ENCODE results near the gene BICD2.

DNA sequence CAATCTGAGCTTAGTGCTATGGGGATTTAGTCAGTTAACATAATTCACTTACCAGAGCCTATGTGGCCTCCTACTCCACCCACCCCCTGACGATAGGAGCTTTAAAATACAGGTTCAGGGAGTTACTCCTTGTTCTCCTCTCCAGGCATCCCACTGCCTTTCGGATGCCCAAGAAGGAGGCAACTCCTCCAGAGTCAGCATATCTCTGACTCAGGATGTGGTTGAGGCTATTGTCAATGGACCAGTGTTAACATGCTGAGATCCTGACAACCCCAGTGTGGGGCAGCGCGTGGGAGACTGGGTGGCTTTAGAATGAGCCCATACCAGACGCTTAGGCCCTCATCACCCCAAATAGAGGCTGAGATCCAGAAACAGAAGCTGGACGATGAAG is 27.4 kb downstream of the BICD2 start:
- TF ChIP-seq SP2 (IDR thresholded peaks at IDR 0.05; ENCODE audit: low read length) = no peak
- no peak for TF ChIP-seq GTF2F1 (IDR thresholded peaks at IDR 0.05; ENCODE audit: borderline replicate concordance, low read depth, low read length)
- TF ChIP-seq RAD21 (IDR thresholded peaks at IDR 0.05 in 1 of 2, conservative IDR thresholded peaks at IDR 0.05 in 1 of 2; ENCODE audit: low read depth in 2 of 2, low read length in 2 of 2) = no peak
- TF ChIP-seq TEAD4 (IDR thresholded peaks at IDR 0.05; ENCODE audit: low read depth, low read length) = no peak
- TF ChIP-seq, protein P1, sequence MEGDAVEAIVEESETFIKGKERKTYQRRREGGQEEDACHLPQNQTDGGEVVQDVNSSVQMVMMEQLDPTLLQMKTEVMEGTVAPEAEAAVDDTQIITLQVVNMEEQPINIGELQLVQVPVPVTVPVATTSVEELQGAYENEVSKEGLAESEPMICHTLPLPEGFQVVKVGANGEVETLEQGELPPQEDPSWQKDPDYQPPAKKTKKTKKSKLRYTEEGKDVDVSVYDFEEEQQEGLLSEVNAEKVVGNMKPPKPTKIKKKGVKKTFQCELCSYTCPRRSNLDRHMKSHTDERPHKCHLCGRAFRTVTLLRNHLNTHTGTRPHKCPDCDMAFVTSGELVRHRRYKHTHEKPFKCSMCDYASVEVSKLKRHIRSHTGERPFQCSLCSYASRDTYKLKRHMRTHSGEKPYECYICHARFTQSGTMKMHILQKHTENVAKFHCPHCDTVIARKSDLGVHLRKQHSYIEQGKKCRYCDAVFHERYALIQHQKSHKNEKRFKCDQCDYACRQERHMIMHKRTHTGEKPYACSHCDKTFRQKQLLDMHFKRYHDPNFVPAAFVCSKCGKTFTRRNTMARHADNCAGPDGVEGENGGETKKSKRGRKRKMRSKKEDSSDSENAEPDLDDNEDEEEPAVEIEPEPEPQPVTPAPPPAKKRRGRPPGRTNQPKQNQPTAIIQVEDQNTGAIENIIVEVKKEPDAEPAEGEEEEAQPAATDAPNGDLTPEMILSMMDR (IDR thresholded peaks at IDR 0.05; ENCODE audit: control extremely low read depth in 1 of 3, insufficient read depth in 1 of 3, low read depth in 1 of 3, low read length in 3 of 3) = no peak
- TF ChIP-seq SIN3A (conservative IDR thresholded peaks at IDR 0.05 in 1 of 2, IDR thresholded peaks at IDR 0.05 in 1 of 2; ENCODE audit: low read depth in 1 of 2, low read length in 2 of 2) = no peak
- no peak for TF ChIP-seq EZH2 (IDR thresholded peaks at IDR 0.05; ENCODE audit: low read depth, low read length, severe bottlenecking)
- TF ChIP-seq POLR2A (IDR thresholded peaks at IDR 0.05; ENCODE audit: control extremely low read depth in 1 of 2, low read depth in 2 of 2, low read length in 2 of 2) = no peak
- TF ChIP-seq CBX8 (IDR thresholded peaks at IDR 0.05; ENCODE audit: borderline replicate concordance, low read depth, low read length) = no peak
- no peak for TF ChIP-seq TAF1 (IDR thresholded peaks at IDR 0.05; ENCODE audit: low read depth, low read length)
- TF ChIP-seq GABPA (IDR thresholded peaks at IDR 0.05; ENCODE audit: borderline replicate concordance, insufficient read depth, low read length) = no peak
- TF ChIP-seq EP300 (IDR thresholded peaks at IDR 0.05; ENCODE audit: borderline replicate concordance in 1 of 2, low read depth in 2 of 2, low read length in 2 of 2) = no peak
- TF ChIP-seq, protein P2, sequence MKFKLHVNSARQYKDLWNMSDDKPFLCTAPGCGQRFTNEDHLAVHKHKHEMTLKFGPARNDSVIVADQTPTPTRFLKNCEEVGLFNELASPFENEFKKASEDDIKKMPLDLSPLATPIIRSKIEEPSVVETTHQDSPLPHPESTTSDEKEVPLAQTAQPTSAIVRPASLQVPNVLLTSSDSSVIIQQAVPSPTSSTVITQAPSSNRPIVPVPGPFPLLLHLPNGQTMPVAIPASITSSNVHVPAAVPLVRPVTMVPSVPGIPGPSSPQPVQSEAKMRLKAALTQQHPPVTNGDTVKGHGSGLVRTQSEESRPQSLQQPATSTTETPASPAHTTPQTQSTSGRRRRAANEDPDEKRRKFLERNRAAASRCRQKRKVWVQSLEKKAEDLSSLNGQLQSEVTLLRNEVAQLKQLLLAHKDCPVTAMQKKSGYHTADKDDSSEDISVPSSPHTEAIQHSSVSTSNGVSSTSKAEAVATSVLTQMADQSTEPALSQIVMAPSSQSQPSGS (IDR thresholded peaks at IDR 0.05; ENCODE audit: low read length) = no peak

Data from H1 (cell line).